ENCODE data around the gene BDKRB2. TPM values are rescaled to one million over a fixed set of nuclear protein-coding genes. Genes with fewer than 3 reads are reported as not detected.

Gene BDKRB2
- total and polyA plus RNA-seq, 2 of the 8 experiments (the other 6 are each of a cell fraction or from before 2014, with no cell fraction given) = 0.13 to 0.21 TPM

- no peak for TF ChIP-seq CHD7 (IDR thresholded peaks at IDR 0.05; ENCODE audit: insufficient replicate concordance, low read length)
- TF ChIP-seq MAX (IDR thresholded peaks at IDR 0.05) = no peak
- TF ChIP-seq SP2 (IDR thresholded peaks at IDR 0.05; ENCODE audit: low read length) = no peak
- no peak for TF ChIP-seq KDM5A (IDR thresholded peaks at IDR 0.05; ENCODE audit: low read length)
- TF ChIP-seq SIN3A (conservative IDR thresholded peaks at IDR 0.05 in 1 of 2, IDR thresholded peaks at IDR 0.05 in 1 of 2; ENCODE audit: low read depth in 1 of 2, low read length in 2 of 2) = no peak
- TF ChIP-seq TAF7 (optimal IDR thresholded peaks at IDR 0.05; ENCODE audit: borderline replicate concordance, low read depth, low read length) = no peak
- TF ChIP-seq TBP (IDR thresholded peaks at IDR 0.05; ENCODE audit: low read depth, low read length) = no peak
- no peak for TF ChIP-seq BACH1 (IDR thresholded peaks at IDR 0.05; ENCODE audit: low read length)
- TF ChIP-seq CHD2 (IDR thresholded peaks at IDR 0.05; ENCODE audit: low read length) = no peak
- TF ChIP-seq RBBP5 (IDR thresholded peaks at IDR 0.05; ENCODE audit: borderline replicate concordance, low read depth, low read length) = no peak
- no peak for TF ChIP-seq SP1 (IDR thresholded peaks at IDR 0.05; ENCODE audit: low read depth, low read length)
- no peak for TF ChIP-seq BCL11A (IDR thresholded peaks at IDR 0.05; ENCODE audit: low read depth in 2 of 2, low read length in 2 of 2)
- TF ChIP-seq RXRA (IDR thresholded peaks at IDR 0.05; ENCODE audit: insufficient read depth, low read depth, low read length) = no peak
Measured at GRCh38 chr14:96212896-96213295, 8.3 kb downstream of the BDKRB2 start (continued).

Data from H1 (cell line).